HuH-7.5 (cell line): ENCODE measurements around the gene KIF26B.

Source experiments
- DNase-seq: peaks from one replicate; pipeline ENCODE4 v3.0.0; 2011; ENCODE audit warnings: low spot score

Gene KIF26B

GRCh38 chr1:245464290-245464689 is 309.5 kb downstream of the KIF26B start:
- no peak for DNase-seq

GRCh38 chr1:245465666-245466065 is 310.9 kb downstream of the KIF26B start:
- DNase-seq = no peak

GRCh38 chr1:245466261-245466660 is 311.5 kb downstream of the KIF26B start:
- no peak for DNase-seq

DNA sequence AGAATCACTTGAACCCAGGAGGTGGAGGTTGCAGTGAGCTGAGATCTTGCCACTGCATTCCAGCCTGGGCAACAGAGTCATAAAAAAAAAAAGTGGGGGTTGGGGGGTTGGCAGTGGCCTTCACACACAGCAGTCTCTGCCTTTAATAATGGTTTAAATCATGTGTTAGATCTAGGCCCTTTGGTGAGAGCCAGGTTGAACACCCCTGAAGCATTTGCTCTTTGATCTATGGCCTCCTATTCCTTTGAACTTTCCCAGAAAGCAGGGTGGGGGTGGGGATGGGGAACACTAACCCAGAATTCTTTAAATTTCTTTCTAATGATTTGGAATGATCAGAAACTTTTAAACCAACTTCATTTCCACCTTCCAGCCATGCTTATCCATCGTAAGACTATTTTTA is 313.0 kb downstream of the KIF26B start:
- no peak for DNase-seq

GRCh38 chr1:245469006-245469405 is 314.2 kb downstream of the KIF26B start:
- DNase-seq = no peak

DNA sequence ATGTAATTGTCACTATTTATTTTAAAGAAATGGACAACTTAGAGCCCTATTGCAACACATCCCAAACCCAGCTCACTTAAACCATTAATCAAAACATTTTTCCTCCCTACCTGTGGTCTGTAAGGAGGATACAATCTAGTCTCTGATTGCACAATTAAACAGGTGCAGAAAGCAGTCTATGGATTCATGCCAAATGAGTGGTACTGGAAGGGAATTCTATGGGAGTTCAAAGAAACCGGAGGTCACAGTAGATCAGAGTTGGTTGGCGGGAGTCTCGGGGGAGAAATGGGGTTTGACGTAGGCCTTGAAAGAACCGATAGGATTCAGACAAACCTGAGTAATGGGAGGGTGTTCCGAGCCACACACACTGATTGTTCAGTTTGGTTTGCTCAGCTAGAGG is 314.9 kb downstream of the KIF26B start:
- no peak for DNase-seq

DNA sequence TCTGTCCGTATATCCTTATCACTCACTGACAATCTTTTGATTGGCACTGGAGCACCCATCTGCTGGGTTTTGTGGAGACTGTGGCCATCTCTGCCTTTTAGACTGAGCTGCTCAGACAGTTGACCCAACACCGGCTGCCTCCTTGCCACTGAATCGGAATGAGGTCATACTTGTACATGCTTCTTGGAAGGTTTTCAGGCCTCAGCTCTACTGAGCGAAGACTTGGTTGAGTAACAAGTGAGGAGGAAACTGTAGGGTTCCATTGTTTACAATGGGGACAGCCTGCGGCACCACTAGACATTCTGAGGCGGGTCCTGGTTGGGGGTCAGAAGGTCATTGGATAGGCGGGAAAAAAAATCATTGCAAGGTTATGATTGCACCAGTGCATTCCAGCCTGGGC is 320.3 kb downstream of the KIF26B start:
- DNase-seq = no peak

GRCh38 chr1:245475961-245476516 is 321.3 kb downstream of the KIF26B start:
- no peak for DNase-seq

DNA sequence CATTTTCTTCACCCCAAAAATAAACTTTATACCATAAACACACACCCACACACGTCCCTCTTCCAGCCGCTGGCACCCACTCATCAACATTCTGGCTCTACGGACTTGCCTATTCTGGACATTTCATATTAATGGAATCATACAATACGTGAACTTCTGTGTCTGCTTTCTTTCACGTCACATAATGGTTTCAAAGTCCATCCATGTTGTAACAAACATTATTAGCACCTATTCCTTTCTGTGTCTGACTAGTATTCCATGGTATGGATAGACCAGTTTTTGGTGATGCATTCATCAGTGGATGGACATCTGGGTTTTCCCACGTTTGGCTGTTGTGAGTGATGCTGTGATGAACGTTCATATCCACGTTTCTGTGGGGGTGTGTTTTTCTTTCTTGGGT is 323.2 kb downstream of the KIF26B start:
- DNase-seq = no peak

DNA sequence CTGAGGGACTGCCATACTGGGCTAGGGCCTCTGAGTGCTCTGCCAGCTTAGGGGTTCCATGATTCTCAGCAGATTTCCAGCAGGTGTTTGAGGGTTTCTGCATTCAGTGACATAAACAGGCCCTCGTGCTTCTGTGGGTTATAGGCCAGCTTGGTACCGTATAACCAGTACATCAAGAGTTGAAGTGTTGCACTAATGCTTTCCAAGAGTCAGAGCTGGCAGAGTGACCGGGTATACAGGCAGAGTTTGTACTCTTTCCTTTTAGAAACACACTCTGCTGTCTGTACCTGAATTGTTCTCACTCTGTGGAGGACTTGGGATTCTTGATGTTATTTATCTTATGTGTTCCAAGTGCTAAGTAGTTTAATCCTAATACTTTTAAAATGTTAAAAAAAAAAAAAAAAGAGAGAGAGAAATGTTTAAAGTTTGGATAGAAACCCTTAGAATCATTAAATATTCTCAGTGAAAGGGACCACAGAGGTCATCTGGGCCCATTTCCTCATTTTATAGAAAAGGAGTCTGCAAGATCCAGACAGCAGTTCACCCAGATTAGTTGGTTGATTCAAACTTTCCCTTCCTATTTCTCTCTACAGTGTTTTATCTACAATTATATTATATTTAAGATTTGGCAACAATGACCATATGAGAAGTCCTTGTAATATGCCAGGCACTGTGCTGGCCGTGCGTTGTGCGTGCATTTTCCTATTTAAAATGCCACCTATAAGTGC is 325.8 kb downstream of the KIF26B start:
- no peak for DNase-seq

DNA sequence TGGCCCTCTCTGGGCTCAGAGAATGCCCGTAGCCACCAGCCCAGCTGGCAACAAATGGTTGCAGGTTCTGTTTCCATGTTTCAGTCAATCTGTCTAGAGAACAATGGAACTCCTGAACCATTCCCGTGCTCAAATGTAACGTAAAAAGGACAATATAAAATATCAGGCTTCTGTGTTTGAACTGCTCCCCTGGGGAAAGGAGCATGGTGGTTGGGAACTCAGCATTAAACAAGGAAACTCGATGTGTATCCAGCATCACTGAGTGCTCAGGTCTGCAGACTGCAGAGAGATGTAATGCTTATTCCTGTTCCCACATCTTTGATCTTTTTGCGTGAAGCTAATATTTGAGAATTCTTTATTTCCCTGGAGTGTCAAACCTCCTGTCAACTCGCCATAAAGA is 326.5 kb downstream of the KIF26B start:
- no peak for DNase-seq

GRCh38 chr1:245483247-245483646 is 328.5 kb downstream of the KIF26B start:
- no peak for DNase-seq

DNA sequence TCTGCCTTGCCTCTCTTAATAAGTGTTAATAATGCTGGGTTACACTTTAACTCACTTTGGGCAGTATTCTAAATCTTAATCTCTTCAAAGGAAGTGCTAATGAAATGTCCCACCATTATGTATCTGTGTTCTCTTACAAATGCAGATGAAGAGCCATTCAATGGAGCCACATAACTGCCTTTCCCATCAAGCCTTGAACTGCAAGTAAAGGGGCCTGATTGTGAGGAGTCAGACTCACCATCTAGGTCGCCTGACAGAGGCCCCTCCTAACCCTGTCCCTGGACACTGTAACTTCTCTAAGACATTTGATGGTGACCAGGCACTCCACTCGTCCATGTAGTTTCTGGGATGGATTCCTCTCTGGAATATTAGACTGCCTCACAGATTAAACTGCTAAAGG is 329.4 kb downstream of the KIF26B start:
- no peak for DNase-seq

- no peak for DNase-seq
Observed at GRCh38 chr1:245485996-245486395, 331.2 kb downstream of the KIF26B start.

DNA sequence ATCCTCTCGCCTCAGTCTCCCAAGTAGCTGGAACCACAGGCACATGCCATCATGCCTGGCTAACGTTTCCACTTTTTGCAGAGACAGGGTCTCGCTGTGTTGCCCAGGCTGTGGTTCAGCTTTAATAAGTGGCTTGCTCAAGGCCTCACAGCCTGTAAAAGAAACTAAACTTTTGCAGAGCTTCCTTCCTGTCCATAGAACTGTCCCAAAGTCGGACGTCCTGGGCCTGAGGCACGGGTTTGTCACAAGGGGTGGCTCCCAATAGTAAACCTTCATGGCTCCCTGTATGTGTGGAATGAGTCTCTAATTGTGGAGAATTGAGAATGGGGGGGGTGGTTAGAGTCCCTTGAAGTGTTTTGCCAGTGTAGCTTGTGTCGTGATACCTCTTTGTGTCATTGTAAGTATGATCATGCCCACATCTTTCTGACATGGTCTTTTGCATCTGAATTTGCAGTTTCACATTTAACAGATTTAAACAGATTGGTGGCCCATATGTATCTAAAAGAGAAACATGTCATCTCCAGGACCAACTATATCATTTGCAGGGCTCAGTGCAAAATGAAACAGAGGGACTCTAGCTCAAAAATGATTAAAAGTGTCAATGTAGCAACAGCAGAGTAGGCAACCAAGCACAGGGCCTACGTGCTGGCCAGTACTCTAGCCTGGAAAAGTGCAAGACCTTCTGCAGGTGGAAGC is 332.1 kb downstream of the KIF26B start:
- DNase-seq = no peak

DNA sequence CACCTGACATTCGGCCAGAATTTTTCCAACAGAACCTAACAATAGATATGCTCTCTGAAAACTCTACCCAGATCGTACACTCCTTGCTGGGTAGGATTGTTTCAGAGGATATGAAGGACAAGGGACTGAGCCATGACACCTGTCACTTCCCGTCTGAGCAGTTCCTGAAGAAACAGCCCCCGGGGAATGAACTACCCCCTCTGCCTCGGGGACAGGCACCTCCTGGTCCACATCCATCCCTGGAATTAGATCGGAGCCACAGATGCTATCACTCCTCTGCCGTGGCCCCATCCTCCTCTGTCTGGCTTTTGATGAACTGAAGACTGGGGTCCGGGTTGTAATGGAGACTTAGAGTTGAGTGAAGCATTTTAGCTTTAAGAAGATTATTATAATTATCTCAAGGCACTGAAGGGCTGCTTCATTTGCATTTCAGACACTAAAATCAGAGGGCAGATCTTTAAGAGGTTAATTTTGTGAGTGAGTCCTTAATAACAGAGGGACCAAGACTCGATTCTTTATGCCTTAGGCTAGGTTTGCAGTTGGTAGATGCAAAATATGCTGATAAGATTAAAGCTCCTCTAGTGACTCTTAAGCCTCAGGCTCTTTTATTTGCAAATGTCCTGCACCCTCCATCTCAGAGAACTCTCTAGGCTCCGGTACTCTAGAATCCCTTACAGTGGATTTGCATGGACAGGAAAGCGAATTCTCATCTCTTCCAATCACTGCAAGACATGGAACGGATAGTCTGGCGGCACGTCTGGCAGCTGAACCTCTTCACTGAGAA is 333.8 kb downstream of the KIF26B start:
- DNase-seq = no peak

GRCh38 chr1:245489838-245490237 is 335.1 kb downstream of the KIF26B start:
- no peak for DNase-seq

GRCh38 chr1:245493029-245493428 is 338.2 kb downstream of the KIF26B start:
- no peak for DNase-seq

- no peak for DNase-seq
Observed at GRCh38 chr1:245495681-245496080, 340.9 kb downstream of the KIF26B start.

- DNase-seq = no peak
Observed at GRCh38 chr1:245500546-245500945, 345.8 kb downstream of the KIF26B start.

DNA sequence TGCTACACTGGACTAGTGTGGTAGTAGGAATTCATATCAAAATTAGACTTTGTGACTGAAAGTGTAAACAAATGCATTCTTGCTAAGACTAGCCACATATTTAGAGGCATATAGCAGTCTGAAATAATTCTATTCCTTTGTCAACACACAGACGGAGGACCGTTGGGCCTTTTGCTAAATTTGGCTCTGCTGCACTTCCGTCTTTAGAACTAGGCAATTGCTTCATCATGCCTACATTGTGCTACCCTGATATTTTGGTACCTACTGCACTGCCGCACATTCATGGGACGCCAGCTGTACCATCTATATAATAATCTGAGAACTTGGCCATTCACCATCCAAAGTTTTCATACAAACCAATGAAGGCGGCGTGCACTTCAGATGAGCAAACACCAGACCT is 346.8 kb downstream of the KIF26B start:
- no peak for DNase-seq

- no peak for DNase-seq
Observed at GRCh38 chr1:245503548-245503947, 348.8 kb downstream of the KIF26B start.

GRCh38 chr1:245510144-245510543 is 355.4 kb downstream of the KIF26B start:
- no peak for DNase-seq
